GM12891 (cell line): Measurements from ENCODE around the gene B3GALNT2.
"Not testable (repeated sequence)": the region's sequence is repeated elsewhere in the genome, so short reads cannot be mapped to it uniquely, and the experiment has no call there.

Experiments used
- DNase-seq: peaks from one replicate; pipeline ENCODE4 v3.0.0; 2011; ENCODE audit warnings: low spot score; ENCODE audit not compliant: insufficient read length
- FAIRE-seq: peaks from 2 replicates; lab custom pipeline; 2011; peaks lifted over from hg19 to GRCh38; lab: Jason Lieb, UNC
- PAX5 ChIP-seq: IDR thresholded peaks from 2 replicates; pipeline ENCODE4 v1.6.1; 2011; ENCODE audit warnings: low read length, moderate library complexity, mild to moderate bottlenecking; ENCODE audit not compliant: insufficient read depth, severe bottlenecking
- POLR2A ChIP-seq: IDR thresholded peaks from 2 replicates; pipeline ENCODE4 v1.6.1; 2011; ENCODE audit warnings: low read depth, low read length, control low read depth
- POLR2AphosphoS5 ChIP-seq: IDR thresholded peaks from 2 replicates; pipeline ENCODE4 v1.6.1; 2011; ENCODE audit warnings: low read depth, low read length, control low read depth
- POU2F2 ChIP-seq: IDR thresholded peaks from 2 replicates; pipeline ENCODE4 v1.6.1; 2011; ENCODE audit warnings: low read depth, mild to moderate bottlenecking, control low read depth, low read length, moderate library complexity
- SPI1 ChIP-seq: IDR thresholded peaks from 2 replicates; pipeline ENCODE4 v1.6.1; 2011; ENCODE audit warnings: low read depth, low read length, control low read depth
- TAF1 ChIP-seq: IDR thresholded peaks from 2 replicates; pipeline ENCODE4 v1.6.1; 2011; ENCODE audit warnings: low read depth, low read length, control low read depth

The B3GALNT2 gene

DNA sequence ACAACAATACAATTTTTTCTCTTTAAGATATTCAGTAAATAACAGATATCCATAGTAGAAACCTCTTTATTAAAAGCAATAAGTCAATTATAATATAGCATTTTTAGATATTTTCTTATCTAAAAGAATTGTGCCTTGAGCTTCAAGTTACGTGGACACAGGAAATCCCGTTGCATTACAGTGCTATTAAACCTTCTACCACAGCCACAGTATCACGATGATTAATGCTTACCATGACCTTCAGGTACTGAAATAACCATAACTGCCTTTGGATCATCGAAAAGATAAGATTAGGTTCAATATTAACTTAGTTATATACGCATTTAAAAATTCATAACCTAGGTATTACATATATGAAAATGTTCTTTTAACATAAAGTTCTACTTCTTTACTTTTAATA, 17.9 kb downstream of the B3GALNT2 start:
- FAIRE-seq (no peak), DNase-seq (no peak)
- no peak for TF ChIP-seq TAF1
- no peak for TF ChIP-seq POLR2AphosphoS5
- no peak for TF ChIP-seq POU2F2
- TF ChIP-seq PAX5 = no peak
- TF ChIP-seq POLR2A = no peak
- TF ChIP-seq SPI1 = no peak

DNA sequence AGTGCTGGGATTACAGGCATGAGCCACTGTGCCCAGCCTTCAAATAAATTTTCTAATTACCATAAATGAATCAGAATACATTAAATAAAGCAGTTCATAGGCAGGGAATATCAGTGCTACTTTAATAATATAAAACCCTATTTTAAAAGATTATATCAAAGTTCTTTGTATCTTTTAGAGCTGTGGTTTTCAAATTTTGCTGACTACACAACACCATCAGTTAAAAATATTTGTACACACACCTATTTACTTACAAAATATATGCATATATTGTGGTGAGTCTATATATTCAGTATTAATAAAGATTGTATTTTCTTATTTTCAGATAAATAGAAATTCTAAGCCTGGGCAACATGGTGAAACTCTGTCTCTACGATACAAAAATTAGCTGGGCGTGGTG, 18.7 kb downstream of the B3GALNT2 start:
- FAIRE-seq = no peak
- DNase-seq = no peak

DNA sequence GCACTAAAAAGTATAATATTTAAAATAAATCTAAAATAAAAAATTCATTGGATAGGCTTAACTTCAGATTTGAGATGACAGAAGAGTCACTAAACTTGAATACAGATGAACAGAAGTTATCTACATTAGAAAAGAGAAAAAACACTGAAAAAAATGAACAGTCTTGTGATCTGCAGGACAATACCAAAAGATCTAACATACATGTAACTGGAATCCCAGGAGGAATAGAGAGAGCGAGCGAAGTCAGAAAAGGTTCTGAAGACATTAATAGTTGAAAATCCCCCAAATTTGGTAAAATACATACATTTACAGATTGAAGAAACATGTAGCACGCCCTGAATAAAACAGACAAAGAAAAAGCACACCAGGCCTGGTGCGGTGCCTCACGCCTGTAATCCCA, 21.2 kb downstream of the B3GALNT2 start:
- DNase-seq (no peak), FAIRE-seq (no peak)
- no peak for TF ChIP-seq SPI1
- TF ChIP-seq TAF1 = no peak
- TF ChIP-seq PAX5 = no peak
- TF ChIP-seq POLR2A = no peak
- no peak for TF ChIP-seq POU2F2
- no peak for TF ChIP-seq POLR2AphosphoS5

More for the DNA sequence above, 18.7 kb downstream of the B3GALNT2 start:
- no peak for TF ChIP-seq TAF1
- no peak for TF ChIP-seq POLR2AphosphoS5
- no peak for TF ChIP-seq SPI1

DNA sequence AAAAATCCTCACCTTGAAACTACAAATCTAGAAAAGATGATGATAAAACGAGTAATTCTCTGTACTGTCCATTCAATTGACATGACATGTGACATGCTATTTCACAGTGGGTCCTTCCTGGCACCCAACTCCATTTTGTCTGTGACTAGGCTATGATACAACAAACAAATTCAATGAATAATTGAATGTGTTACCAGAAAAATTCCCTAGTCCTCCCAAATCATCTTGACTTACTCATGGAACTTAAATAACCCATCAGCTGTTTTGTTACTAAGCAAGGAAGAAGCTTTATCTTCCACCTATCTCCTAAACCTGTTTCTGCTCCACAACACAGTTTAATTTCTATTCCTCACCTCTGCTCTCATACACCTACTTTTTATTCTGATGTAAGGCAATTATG, 30.4 kb downstream of the B3GALNT2 start:
- no peak for DNase-seq
- FAIRE-seq = no peak

DNA sequence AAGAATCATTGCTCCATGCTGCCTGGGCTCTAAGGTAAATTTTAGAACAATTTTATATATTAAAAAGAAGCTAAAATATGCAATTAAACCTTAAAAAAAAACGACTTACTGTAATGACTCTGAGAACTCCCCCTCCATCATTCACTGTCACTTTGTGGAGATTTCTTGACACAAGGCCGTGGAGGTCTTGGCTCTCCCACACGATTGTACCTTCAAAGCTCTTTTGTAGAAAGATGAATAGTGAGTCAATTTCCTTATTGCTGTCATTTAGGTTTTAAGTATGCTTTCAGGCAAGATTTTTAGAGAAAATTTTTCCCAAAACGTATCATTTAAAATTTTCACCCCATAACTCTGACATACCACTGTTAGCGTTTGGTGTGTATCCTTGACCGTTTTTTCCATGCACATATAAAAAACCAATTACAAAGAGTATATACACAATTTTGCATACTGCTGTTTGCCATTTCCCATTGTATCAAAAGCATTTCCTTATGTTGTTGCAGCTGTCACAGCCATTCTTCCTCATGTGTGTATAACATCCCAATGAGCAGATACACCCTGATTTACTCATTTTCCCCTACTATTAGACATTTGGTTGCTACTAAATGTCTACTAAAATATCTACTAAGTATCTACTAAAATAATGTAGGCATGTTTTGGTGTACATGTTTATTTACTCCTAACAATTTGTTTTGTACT, 33.4 kb downstream of the B3GALNT2 start:
- DNase-seq (no peak), FAIRE-seq (no peak)
- TF ChIP-seq TAF1 (no peak), SPI1 (no peak), POLR2A (no peak), POU2F2 (no peak), PAX5 (no peak), POLR2AphosphoS5 (no peak)

More for the DNA sequence above, 30.4 kb downstream of the B3GALNT2 start:
- TF ChIP-seq POU2F2 (no peak), PAX5 (no peak), TAF1 (no peak), SPI1 (no peak), POLR2AphosphoS5 (no peak), POLR2A (no peak)

DNA sequence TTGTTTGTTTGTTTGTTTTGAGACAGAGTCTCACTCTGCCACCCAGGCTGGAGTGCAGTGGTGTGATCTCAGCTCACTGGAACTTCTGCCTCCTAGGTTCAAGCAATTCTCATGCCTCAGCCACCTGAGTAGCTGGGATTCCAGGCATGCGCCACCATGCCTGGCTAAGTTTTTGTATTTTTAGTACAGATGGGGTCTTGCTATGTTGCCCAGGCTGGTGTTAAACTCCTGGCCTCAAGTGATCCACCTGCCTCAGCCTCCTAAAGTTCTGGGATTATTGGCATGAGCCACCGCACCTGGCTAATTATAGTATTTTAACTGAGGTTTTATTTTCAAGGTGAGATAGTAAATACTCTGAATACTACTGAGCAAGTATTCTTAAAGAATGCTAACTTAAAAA, 34.4 kb downstream of the B3GALNT2 start:
- not testable (repeated sequence) for DNase-seq, FAIRE-seq

DNA sequence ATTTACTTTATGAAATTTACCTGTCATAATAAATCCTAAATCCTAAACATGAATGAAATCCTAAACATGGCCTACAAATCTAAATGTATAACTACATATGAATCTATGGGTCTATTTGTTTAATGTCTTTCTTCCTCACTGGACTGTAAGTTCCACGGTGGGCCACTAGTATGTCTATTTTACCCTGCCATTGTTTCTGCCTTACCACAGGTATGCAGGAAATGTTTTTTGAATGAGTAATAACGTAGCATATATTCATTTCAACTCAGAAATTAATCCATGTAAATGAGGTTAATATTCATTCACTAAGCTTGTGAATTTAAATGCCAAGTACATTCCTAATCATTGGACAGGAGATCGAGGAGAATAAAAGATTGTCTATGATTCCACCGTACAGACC, 35.3 kb downstream of the B3GALNT2 start:
- DNase-seq (no peak), FAIRE-seq (no peak)
- TF ChIP-seq PAX5 = no peak
- TF ChIP-seq POLR2A = no peak
- no peak for TF ChIP-seq POU2F2
- no peak for TF ChIP-seq SPI1
- no peak for TF ChIP-seq TAF1
- no peak for TF ChIP-seq POLR2AphosphoS5

DNA sequence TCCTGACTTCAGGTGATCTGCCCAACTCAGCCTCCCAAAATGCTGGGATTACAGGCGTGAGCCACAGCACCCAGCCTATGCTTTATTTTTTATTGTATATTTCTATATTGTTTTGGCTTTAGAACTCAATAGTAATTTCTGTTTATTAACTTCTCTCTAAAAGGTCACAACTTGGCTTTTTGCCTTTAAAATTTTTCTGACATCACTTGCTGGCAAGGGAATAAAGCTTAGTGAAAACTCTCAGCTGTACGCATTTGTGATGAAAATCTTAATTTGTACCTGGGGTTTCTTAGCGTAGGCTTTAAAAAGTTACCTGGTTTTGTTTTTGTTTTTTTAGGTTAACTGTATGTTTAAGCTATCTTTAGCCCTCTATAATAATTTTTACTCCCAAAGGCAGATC, 36.2 kb downstream of the B3GALNT2 start:
- no peak for FAIRE-seq
- DNase-seq = no peak
- TF ChIP-seq POLR2A (no peak), POLR2AphosphoS5 (no peak), SPI1 (no peak), PAX5 (no peak), TAF1 (no peak), POU2F2 (no peak)

DNA sequence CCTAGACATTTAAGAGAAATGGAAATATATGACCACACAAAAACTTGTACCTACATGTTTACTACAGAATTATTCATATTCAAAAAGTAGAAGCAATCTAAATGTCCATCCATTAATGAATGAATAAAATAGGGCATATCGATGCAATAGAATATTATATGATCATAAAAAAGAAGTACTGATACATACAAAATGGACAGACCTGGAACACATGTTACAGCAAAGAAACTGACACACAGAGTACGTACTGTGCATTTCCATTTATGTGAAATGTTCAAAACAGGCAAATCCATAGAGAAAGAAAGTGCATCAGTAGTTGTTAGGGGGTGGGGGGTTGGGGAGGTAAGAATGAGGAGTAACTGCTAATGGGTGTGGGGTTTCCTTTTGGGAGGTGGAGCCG, 39.2 kb downstream of the B3GALNT2 start:
- FAIRE-seq (no peak), DNase-seq (no peak)
- TF ChIP-seq POU2F2 (no peak), POLR2AphosphoS5 (no peak), POLR2A (no peak), PAX5 (no peak), TAF1 (no peak), SPI1 (no peak)

DNA sequence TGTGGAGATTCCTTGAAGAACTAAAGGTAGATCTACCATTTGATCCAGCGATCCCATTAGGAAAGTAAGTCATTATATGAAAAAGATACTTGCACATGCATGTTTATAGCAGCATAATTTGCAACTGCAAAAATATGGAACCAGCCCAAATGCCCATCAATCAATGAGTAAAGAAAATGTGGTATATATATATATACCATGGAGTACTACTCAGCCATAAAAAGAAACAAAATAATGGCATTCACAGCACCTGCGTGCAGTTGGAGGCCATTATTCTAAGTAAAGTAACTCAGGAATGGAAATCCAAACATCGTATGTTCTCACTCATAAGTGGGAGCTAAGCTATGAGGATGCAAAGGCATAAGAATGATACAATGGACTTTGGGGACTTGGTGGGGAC, 41.4 kb downstream of the B3GALNT2 start:
- not testable (repeated sequence) for DNase-seq, FAIRE-seq
